Thyroid gland (tissue), 4 donors: ENCODE data around the gene SLC43A3.

Experiments used
- CTCF ChIP-seq, 6 experiments: fragments of 200-600 bp in 3 of 6; fragments of 450-650 bp in 3 of 6; sonication (generic) in 3 of 6; IDR thresholded peaks; one replicate each; pipeline ENCODE4 v1.5.1; 2016 to 2019; ENCODE audit warnings: antibody characterized with exemption in 6 of 6, mild to moderate bottlenecking in 2 of 6, inconsistent platforms in 1 of 6, moderate library complexity in 1 of 6
- POLR2A ChIP-seq, 2 donors: fragments of 450-650 bp; IDR thresholded peaks; one replicate each; pipeline ENCODE4 v1.6.1; 2017; ENCODE audit warnings: antibody characterized with exemption in 2 of 2, mild to moderate bottlenecking in 2 of 2, moderate library complexity in 1 of 2

- TF ChIP-seq CTCF (IDR thresholded peaks at IDR 0.05), result no peak
- TF ChIP-seq POLR2A (IDR thresholded peaks at IDR 0.05), result no peak
These were observed 40.7 kb upstream of the SLC43A3 start for GRCh38 chr11:57467508-57468157.
